GM18498 (cell line): ENCODE data around the gene FMO4.
"Not testable (repeated sequence)": the region's sequence is repeated elsewhere in the genome, so short reads cannot be mapped to it uniquely, and the experiment has no call there.

ENCODE experiments used
- ATAC-seq: cut with Tn5 transposase; IDR thresholded peaks from one replicate; pipeline ENCODE4 v1.9.1; 2021; ENCODE audit warnings: mild to moderate bottlenecking, moderate library complexity; ENCODE audit not compliant: unreplicated experiment

Gene FMO4, protein sequence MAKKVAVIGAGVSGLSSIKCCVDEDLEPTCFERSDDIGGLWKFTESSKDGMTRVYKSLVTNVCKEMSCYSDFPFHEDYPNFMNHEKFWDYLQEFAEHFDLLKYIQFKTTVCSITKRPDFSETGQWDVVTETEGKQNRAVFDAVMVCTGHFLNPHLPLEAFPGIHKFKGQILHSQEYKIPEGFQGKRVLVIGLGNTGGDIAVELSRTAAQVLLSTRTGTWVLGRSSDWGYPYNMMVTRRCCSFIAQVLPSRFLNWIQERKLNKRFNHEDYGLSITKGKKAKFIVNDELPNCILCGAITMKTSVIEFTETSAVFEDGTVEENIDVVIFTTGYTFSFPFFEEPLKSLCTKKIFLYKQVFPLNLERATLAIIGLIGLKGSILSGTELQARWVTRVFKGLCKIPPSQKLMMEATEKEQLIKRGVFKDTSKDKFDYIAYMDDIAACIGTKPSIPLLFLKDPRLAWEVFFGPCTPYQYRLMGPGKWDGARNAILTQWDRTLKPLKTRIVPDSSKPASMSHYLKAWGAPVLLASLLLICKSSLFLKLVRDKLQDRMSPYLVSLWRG

GRCh38 chr1:171313835-171314320, at the start of gene FMO4:
Gene FMO4, plus strand, starts transcription at chr1:171314183. Its CDS starts 5,643 bp downstream, at chr1:171319826.
- peak; percentile 100 for ATAC-seq

- no peak for ATAC-seq
Measured at GRCh38 chr1:171265686-171266085, 48.3 kb upstream of the FMO4 start.

GRCh38 chr1:171266930-171267329, 47.1 kb upstream of the FMO4 start:
- no peak for ATAC-seq

GRCh38 chr1:171267391-171267790, 46.6 kb upstream of the FMO4 start:
- ATAC-seq, result no peak

GRCh38 chr1:171270806-171271205, 43.2 kb upstream of the FMO4 start:
- no peak for ATAC-seq

GRCh38 chr1:171277534-171277933, 36.4 kb upstream of the FMO4 start:
- ATAC-seq, result no peak

- no peak for ATAC-seq
Measured at GRCh38 chr1:171279234-171279633, 34.7 kb upstream of the FMO4 start.

- ATAC-seq, result no peak
Measured at GRCh38 chr1:171279678-171280077, 34.3 kb upstream of the FMO4 start.

GRCh38 chr1:171280599-171280998, 33.4 kb upstream of the FMO4 start:
- ATAC-seq, result no peak

DNA sequence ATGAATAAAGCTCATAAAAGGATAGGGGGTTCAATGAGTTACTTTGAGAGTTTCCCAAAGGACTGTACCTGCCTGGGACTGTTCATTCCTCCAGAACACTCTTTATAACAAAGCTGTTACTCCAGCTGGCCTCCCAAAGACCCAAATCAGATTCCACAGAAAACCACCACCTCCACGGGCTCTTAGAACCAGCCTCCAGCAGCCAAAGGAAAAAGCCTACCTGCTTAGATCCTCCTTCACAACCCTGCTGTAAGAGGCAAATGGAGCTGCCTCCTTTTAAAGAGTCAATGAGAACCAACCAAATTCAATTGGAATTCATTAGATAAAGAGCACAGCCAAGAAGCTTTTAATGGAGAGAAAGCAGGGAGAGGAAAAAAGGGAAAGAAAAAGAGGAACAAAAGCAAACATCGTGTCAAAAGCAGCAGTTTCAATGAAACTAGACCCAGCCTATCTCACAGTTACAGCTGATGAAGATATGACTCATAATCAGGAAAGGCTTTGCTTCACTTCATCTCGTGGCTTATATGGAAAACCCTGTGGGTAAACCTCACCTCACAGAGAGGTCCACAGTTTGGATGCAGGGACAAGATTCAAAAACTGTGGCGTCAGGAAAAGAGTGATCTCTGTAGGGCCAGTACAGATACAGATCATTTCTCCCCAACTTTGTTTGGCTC, 27.8 kb upstream of the FMO4 start:
- ATAC-seq, result no peak

- ATAC-seq, result no peak
Measured at GRCh38 chr1:171290621-171291020, 23.4 kb upstream of the FMO4 start.

DNA sequence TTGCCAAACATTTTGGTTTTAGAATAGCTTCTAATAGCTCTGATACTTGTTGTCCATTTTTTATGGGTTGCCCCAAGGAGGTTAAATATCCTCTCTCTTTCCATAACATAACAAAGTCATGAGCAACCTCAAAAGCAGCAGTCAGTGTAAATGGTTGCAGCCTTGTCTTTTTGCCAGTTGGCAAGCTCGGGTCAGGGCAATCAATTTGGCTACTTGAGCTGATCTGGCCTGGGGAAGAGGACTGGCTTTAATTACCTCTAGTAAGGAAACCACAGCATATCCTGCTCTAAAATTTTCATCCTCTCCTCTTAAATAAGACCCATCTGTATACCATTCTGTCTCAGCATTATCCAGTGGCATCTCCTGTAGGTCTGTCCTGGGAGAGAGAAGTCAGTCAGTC, 21.2 kb upstream of the FMO4 start:
- no peak for ATAC-seq

- not testable (repeated sequence) for ATAC-seq
Measured at GRCh38 chr1:171295383-171295782, 18.6 kb upstream of the FMO4 start.

GRCh38 chr1:171295821-171296220, 18.2 kb upstream of the FMO4 start:
- no peak for ATAC-seq

- ATAC-seq, result no peak
Measured at GRCh38 chr1:171296897-171297296, 17.1 kb upstream of the FMO4 start.

DNA sequence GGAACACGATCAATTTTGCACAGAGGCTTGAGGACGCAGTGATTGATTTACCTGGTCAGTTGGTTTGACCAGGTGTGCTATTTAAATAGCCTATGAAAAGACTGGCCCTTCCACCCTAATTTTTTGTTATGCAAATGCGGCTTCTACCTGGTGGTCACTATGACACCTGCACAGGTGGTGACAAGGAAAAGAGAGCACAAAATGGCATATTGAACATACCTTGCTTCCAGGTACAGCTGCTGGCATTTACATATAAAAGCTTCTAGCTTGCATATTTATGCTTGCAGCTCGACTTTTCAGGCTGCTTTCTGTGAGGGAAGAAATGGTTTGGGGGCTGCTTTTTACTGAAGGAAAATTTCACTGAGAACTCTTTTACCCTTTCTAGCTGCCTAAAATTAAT, 15.3 kb upstream of the FMO4 start:
- ATAC-seq, result no peak

- ATAC-seq, result no peak
Measured at GRCh38 chr1:171299342-171299741, 14.6 kb upstream of the FMO4 start.

- ATAC-seq, result no peak
Measured at GRCh38 chr1:171300401-171300800, 13.6 kb upstream of the FMO4 start.

DNA sequence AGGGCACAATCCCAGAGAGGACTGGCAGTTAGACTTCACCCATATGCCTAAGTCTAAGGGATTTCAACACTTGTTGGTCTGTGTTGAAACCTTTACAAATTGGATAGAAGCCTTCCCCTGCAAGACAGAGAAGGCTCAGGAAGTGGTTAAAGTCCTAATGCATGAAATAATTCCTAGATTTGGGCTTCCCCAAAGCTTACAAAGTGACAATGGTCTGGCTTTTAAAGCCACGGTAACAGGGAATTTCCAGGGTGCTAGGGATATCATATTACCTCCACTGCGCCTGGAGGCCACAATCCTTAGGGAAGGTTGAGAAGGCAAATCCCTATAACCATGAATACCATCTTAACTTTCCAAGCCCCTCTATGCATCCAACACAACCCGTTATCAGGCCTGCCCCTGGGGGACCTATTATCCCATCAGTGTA, 3.3 kb upstream of the FMO4 start:
- ATAC-seq, result no peak

GRCh38 chr1:171311771-171312558, 2.0 kb upstream of the FMO4 start:
- no peak for ATAC-seq

DNA sequence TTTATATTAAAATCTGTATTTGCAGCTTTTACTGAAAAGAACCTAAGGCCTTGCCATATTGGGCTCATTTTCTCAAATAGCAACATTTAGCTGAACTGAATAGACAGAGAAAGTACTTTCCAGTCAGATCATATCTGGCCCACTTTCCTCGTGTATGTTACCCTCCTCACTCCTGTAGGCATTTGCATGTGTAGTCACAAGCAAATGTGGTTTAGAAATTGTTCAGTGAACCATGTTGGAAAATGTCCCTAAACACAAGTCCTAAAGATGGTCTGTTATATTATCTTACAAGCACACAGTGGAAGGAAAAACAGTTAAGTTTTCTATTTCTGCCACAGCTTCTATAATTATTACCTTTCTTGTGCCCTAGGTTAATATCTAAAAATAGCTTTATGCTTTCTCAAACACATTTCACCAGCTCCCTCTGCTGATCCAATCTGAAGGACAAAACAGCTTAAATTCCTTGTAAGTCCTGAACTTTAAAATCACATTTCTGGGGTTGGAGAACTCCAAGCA, 606 bp upstream of the FMO4 start:
- ATAC-seq, result peak; percentile 55
